GM19372 (cell line): ENCODE data around the gene HPSE2.
"Not testable (repeated sequence)": the region's sequence is repeated elsewhere in the genome, so short reads cannot be mapped to it uniquely, and the experiment has no call there.

Experiments
- ATAC-seq: cut with Tn5 transposase; IDR thresholded peaks from one replicate; pipeline ENCODE4 v1.9.1; 2021; ENCODE audit warnings: mild to moderate bottlenecking, low read depth, moderate library complexity; ENCODE audit not compliant: unreplicated experiment

HPSE2 gene

GRCh38 chr10:99170116-99170675, 65.5 kb downstream of the HPSE2 start:
- no peak for ATAC-seq

GRCh38 chr10:99161165-99161564, 74.5 kb downstream of the HPSE2 start:
- no peak for ATAC-seq

GRCh38 chr10:99143651-99144050, 92.0 kb downstream of the HPSE2 start:
- no peak for ATAC-seq

GRCh38 chr10:99143011-99143410, 92.6 kb downstream of the HPSE2 start:
- ATAC-seq: no peak

- ATAC-seq: not testable (repeated sequence)
Observed at GRCh38 chr10:99132897-99133296, 102.8 kb downstream of the HPSE2 start.

GRCh38 chr10:99125879-99126278, 109.8 kb downstream of the HPSE2 start:
- no peak for ATAC-seq

- no peak for ATAC-seq
Observed at GRCh38 chr10:99124376-99124775, 111.3 kb downstream of the HPSE2 start.

- no peak for ATAC-seq
Observed at GRCh38 chr10:99123851-99124250, 111.8 kb downstream of the HPSE2 start.

GRCh38 chr10:99123336-99123735, 112.3 kb downstream of the HPSE2 start:
- ATAC-seq: no peak

- no peak for ATAC-seq
Observed at GRCh38 chr10:99119258-99119748, 116.3 kb downstream of the HPSE2 start.

- no peak for ATAC-seq
Observed at GRCh38 chr10:99115703-99116102, 119.9 kb downstream of the HPSE2 start.

GRCh38 chr10:99085358-99085757, 150.3 kb downstream of the HPSE2 start:
- ATAC-seq: no peak

- ATAC-seq: no peak
Observed at GRCh38 chr10:99084161-99084560, 151.5 kb downstream of the HPSE2 start.

GRCh38 chr10:99080275-99080945, 155.2 kb downstream of the HPSE2 start:
- ATAC-seq: no peak

GRCh38 chr10:99062591-99062990, 173.1 kb downstream of the HPSE2 start:
- ATAC-seq: no peak

- no peak for ATAC-seq
Observed at GRCh38 chr10:99058762-99059161, 176.9 kb downstream of the HPSE2 start.

GRCh38 chr10:99057936-99058690, 177.5 kb downstream of the HPSE2 start:
- no peak for ATAC-seq

- no peak for ATAC-seq
Observed at GRCh38 chr10:99045671-99046070, 190.0 kb downstream of the HPSE2 start.

GRCh38 chr10:99042051-99042771, 193.4 kb downstream of the HPSE2 start:
- ATAC-seq: no peak

GRCh38 chr10:99041468-99041867, 194.2 kb downstream of the HPSE2 start:
- ATAC-seq: no peak

GRCh38 chr10:99013885-99014284, 221.8 kb downstream of the HPSE2 start:
- no peak for ATAC-seq
